Measurements from ENCODE around the gene MFN2.

Gene MFN2

DNA sequence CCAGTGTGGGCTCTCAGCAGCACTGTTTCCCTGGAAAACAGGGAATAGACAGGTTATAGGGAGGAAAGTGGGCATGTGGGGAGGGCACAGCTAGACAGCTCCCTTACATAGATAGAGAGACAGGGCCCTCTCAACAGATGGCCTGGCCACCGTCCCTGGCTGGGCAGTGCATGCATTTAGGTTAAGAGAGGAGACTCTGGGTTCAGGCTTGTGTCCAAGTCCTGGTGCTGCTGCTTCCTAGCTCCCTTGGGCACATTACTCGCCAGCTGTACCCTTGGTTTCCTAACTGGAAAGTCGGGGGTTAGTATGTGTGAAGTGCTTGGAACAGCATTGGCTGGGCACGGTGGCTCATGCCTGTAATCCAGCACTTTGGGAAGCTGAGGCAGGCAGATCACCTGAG, 36.6 kb upstream of the MFN2 start:
- Histone ChIP-seq H3K9me3 (replicated peaks; ENCODE audit: insufficient read depth, low read length) (no peaks in the 10 kb centered on the region), H4K20me1 (ENCODE audit: insufficient read depth, low read length) (no peaks in the 10 kb centered on the region), H3K4me2 (ENCODE audit: low read depth, low read length) (no peak overlapping the region), H3K27me3 (replicated peaks; ENCODE audit: insufficient read depth, low read length) (no peaks in the 10 kb centered on the region), H3F3A (ENCODE audit: insufficient read depth, low read length) (no peaks in the 10 kb centered on the region), H3K9me2 (replicated peaks; ENCODE audit: insufficient read depth, low read length) (no peaks in the 10 kb centered on the region), H3K4me3 (ENCODE audit: low read length) (no peak overlapping the region), H3K79me2 (ENCODE audit: low read length) (no peaks in the 10 kb centered on the region), H2AFZ (ENCODE audit: low read length) (no peak overlapping the region), H3K36me3 (replicated peaks; ENCODE audit: insufficient read depth, low read length) (no peaks in the 10 kb centered on the region), H3K27ac (ENCODE audit: low read length) (no peak overlapping the region), H3K9ac (ENCODE audit: low read length) (no peak overlapping the region), H3K4me1 (ENCODE audit: low read length) (peaks cover under 1% of the 10 kb centered on the region; the same call in 1 of the 2 replicates)
- TF ChIP-seq EZH2phosphoT487 (IDR thresholded peaks at IDR 0.05; ENCODE audit: low read length) (no peak), EZH2 (optimal IDR thresholded peaks at IDR 0.05; ENCODE audit: low read depth, low read length) (no peak)
- TF ChIP-seq, protein P1, sequence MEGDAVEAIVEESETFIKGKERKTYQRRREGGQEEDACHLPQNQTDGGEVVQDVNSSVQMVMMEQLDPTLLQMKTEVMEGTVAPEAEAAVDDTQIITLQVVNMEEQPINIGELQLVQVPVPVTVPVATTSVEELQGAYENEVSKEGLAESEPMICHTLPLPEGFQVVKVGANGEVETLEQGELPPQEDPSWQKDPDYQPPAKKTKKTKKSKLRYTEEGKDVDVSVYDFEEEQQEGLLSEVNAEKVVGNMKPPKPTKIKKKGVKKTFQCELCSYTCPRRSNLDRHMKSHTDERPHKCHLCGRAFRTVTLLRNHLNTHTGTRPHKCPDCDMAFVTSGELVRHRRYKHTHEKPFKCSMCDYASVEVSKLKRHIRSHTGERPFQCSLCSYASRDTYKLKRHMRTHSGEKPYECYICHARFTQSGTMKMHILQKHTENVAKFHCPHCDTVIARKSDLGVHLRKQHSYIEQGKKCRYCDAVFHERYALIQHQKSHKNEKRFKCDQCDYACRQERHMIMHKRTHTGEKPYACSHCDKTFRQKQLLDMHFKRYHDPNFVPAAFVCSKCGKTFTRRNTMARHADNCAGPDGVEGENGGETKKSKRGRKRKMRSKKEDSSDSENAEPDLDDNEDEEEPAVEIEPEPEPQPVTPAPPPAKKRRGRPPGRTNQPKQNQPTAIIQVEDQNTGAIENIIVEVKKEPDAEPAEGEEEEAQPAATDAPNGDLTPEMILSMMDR (IDR thresholded peaks at IDR 0.05; ENCODE audit: low read length) = no peak
- no peak for DNase-seq

GRCh38 chr1:11944358-11944931, 35.8 kb upstream of the MFN2 start:
- no peaks in the 10 kb centered on the region for H3K9me3 ChIP-seq (replicated peaks; ENCODE audit: insufficient read depth, low read length)
- H3K27ac ChIP-seq (ENCODE audit: low read length) = no peak overlapping the region
- peaks cover 4% of the 10 kb centered on the region; the same call in 1 of the 2 replicates for H3K4me1 ChIP-seq (ENCODE audit: low read length)
- H3K9me2 ChIP-seq (replicated peaks; ENCODE audit: insufficient read depth, low read length) = no peaks in the 10 kb centered on the region
- TF ChIP-seq, protein P1 (IDR thresholded peaks at IDR 0.05; ENCODE audit: low read length) = no peak
- no peak for TF ChIP-seq EZH2phosphoT487 (IDR thresholded peaks at IDR 0.05; ENCODE audit: low read length)
- no peak for TF ChIP-seq EZH2 (optimal IDR thresholded peaks at IDR 0.05; ENCODE audit: low read depth, low read length)
- H3K4me2 ChIP-seq (ENCODE audit: low read depth, low read length) = no peak overlapping the region
- no peak overlapping the region for H3K4me3 ChIP-seq (ENCODE audit: low read length)
- no peaks in the 10 kb centered on the region for H3K79me2 ChIP-seq (ENCODE audit: low read length)
- no peak overlapping the region for H2AFZ ChIP-seq (ENCODE audit: low read length)
- H3K36me3 ChIP-seq (replicated peaks; ENCODE audit: insufficient read depth, low read length) = no peaks in the 10 kb centered on the region
- DNase-seq = no peak
- no peak overlapping the region for H3K9ac ChIP-seq (ENCODE audit: low read length)
- H4K20me1 ChIP-seq (ENCODE audit: insufficient read depth, low read length) = no peaks in the 10 kb centered on the region
- no peaks in the 10 kb centered on the region for H3F3A ChIP-seq (ENCODE audit: insufficient read depth, low read length)
- no peaks in the 10 kb centered on the region for H3K27me3 ChIP-seq (replicated peaks; ENCODE audit: insufficient read depth, low read length)

- Histone ChIP-seq H3K4me2 (ENCODE audit: low read depth, low read length) (no peak overlapping the region), H3K4me1 (ENCODE audit: low read length) (peaks cover 4% of the 10 kb centered on the region; the same call in 1 of the 2 replicates), H3K9ac (ENCODE audit: low read length) (no peak overlapping the region), H4K20me1 (ENCODE audit: insufficient read depth, low read length) (no peaks in the 10 kb centered on the region), H3K27ac (ENCODE audit: low read length) (no peak overlapping the region), H2AFZ (ENCODE audit: low read length) (no peak overlapping the region), H3K36me3 (replicated peaks; ENCODE audit: insufficient read depth, low read length) (no peaks in the 10 kb centered on the region), H3K4me3 (ENCODE audit: low read length) (no peak overlapping the region), H3F3A (ENCODE audit: insufficient read depth, low read length) (no peaks in the 10 kb centered on the region), H3K9me2 (replicated peaks; ENCODE audit: insufficient read depth, low read length) (no peaks in the 10 kb centered on the region), H3K27me3 (replicated peaks; ENCODE audit: insufficient read depth, low read length) (no peaks in the 10 kb centered on the region), H3K79me2 (ENCODE audit: low read length) (no peaks in the 10 kb centered on the region), H3K9me3 (replicated peaks; ENCODE audit: insufficient read depth, low read length) (no peaks in the 10 kb centered on the region)
- DNase-seq = no peak
- no peak for TF ChIP-seq EZH2 (optimal IDR thresholded peaks at IDR 0.05; ENCODE audit: low read depth, low read length)
- no peak for TF ChIP-seq EZH2phosphoT487 (IDR thresholded peaks at IDR 0.05; ENCODE audit: low read length)
- TF ChIP-seq, protein P1 (IDR thresholded peaks at IDR 0.05; ENCODE audit: low read length) = no peak
These were observed 33.6 kb upstream of the MFN2 start for GRCh38 chr1:11946647-11947046.
